Keratinocyte (primary cell): ENCODE measurements around the gene FASLG. TPM values are rescaled to one million over a fixed set of nuclear protein-coding genes. Genes with fewer than 3 reads are reported as not detected.

ENCODE experiments used
- DNase-seq: peaks from one replicate; pipeline ENCODE4 v3.0.0-alpha.2; 2011; ENCODE audit warnings: low read depth, missing footprints, low spot score
- FAIRE-seq: peaks from 2 replicates; lab custom pipeline; 2011; peaks lifted over from hg19 to GRCh38; lab: Jason Lieb, UNC
- H2AFZ ChIP-seq: 2 replicates; pipeline ENCODE4 v1.6.0; 2012; ENCODE audit warnings: low read length, control low read depth, inconsistent platforms; ENCODE audit not compliant: control insufficient read depth
- H3K27ac ChIP-seq: 2 replicates; pipeline ENCODE4 v1.5.1; 2011; ENCODE audit warnings: low read length; ENCODE audit not compliant: control insufficient read depth, insufficient read depth
- H3K27me3 ChIP-seq: 3 replicates; pipeline ENCODE4 v1.6.0; 2011; ENCODE audit warnings: low read length; ENCODE audit not compliant: control insufficient read depth, insufficient read depth; ENCODE audit errors: extremely low read depth
- H3K36me3 ChIP-seq, 2 experiments: 2 replicates in 1 of 2; 3 replicates in 1 of 2; pipeline ENCODE4 v1.5.1; 2011; ENCODE audit warnings: low read length in 2 of 2, mild to moderate bottlenecking in 1 of 2; ENCODE audit not compliant: control insufficient read depth in 2 of 2, insufficient read depth in 2 of 2; ENCODE audit errors: extremely low read depth in 1 of 2
- H3K4me1 ChIP-seq: 3 replicates; pipeline ENCODE4 v1.5.1; 2011; ENCODE audit warnings: low read length; ENCODE audit not compliant: control insufficient read depth, insufficient read depth; ENCODE audit errors: extremely low read depth
- H3K4me2 ChIP-seq: 3 replicates; pipeline ENCODE4 v1.6.0; 2011; ENCODE audit warnings: low read depth, low read length; ENCODE audit not compliant: control insufficient read depth, insufficient read depth; ENCODE audit errors: extremely low read depth
- H3K4me3 ChIP-seq, 3 experiments: fragments of 200-600 bp in 1 of 3; sonication (generic) in 1 of 3; 2 replicates in 2 of 3; 3 replicates in 1 of 3; pipeline ENCODE4 v1.5.1; 2011 to 2016; ENCODE audit warnings: low read length in 3 of 3, mild to moderate bottlenecking in 3 of 3, control low read depth in 2 of 3, inconsistent platforms in 1 of 3, low read depth in 1 of 3, mixed read lengths in 1 of 3, mixed run types in 1 of 3, moderate library complexity in 1 of 3; ENCODE audit not compliant: control insufficient read depth in 2 of 3, insufficient read depth in 2 of 3; ENCODE audit errors: extremely low read depth in 1 of 3
- H3K79me2 ChIP-seq: 2 replicates; pipeline ENCODE4 v1.6.0; 2012; ENCODE audit warnings: low read length; ENCODE audit not compliant: control insufficient read depth, insufficient read depth
- H3K9ac ChIP-seq: 3 replicates; pipeline ENCODE4 v1.6.0; 2011; ENCODE audit warnings: low read length; ENCODE audit not compliant: control insufficient read depth, insufficient read depth; ENCODE audit errors: extremely low read depth
- H3K9me1 ChIP-seq: 3 replicates; pipeline ENCODE4 v1.6.0; 2011; ENCODE audit warnings: low read length; ENCODE audit not compliant: control insufficient read depth, insufficient read depth; ENCODE audit errors: extremely low read depth
- H3K9me3 ChIP-seq: 2 replicates; pipeline ENCODE4 v1.5.1; 2012; ENCODE audit warnings: low read depth, low read length; ENCODE audit not compliant: control insufficient read depth
- H4K20me1 ChIP-seq: 3 replicates; pipeline ENCODE4 v1.6.0; 2011; ENCODE audit warnings: low read length; ENCODE audit not compliant: control insufficient read depth, insufficient read depth; ENCODE audit errors: extremely low read depth
- CTCF ChIP-seq, 3 experiments: IDR thresholded peaks in 1 of 3; conservative IDR thresholded peaks in 1 of 3; optimal IDR thresholded peaks in 1 of 3; 2 replicates in 2 of 3; 3 replicates in 1 of 3; pipeline versions ENCODE3 to v1.5.1; 2011; ENCODE audit warnings: low read length in 3 of 3, mild to moderate bottlenecking in 3 of 3, moderate library complexity in 2 of 3, control low read depth in 1 of 3, inconsistent platforms in 1 of 3; ENCODE audit not compliant: insufficient read depth in 2 of 3; ENCODE audit errors: extremely low read depth in 1 of 3
- EZH2 ChIP-seq: IDR thresholded peaks from one replicate; pipeline ENCODE4 v1.6.1; 2012; ENCODE audit warnings: inconsistent platforms, mild to moderate bottlenecking, low read length, moderate library complexity
- dilution Hi-C: fragments of 300-500 bp; cut with MboI; formaldehyde crosslinking; loops from one replicate; pipeline ENCODE4 v1.7.0; 2020; ENCODE audit warnings: low sequenced_read_pairs; ENCODE audit not compliant: extremely low pct_ligation_motif_present
- polyA plus RNA-seq, 5 experiments: library from polyadenylated mRNA; depleted of rRNA in 3 of 5; stranded (reverse) in 3 of 5; stranded (forward) in 1 of 5; unstranded in 1 of 5; fragments of >200 nt; gene quantifications; 1 replicate in 1 of 5; 2 replicates in 3 of 5; 3 replicates in 1 of 5; pipeline versions ENCODE4 v1.2.1 to v1.2.3, GENCODE V29; 2011 to 2012; ENCODE audit warnings: missing spikeins in 2 of 5, low read depth in 1 of 5, low replicate concordance in 1 of 5

FASLG gene
- polyA plus RNA-seq, 1 donor (not counting 4 experiments of a cell fraction or from before 2014, with no cell fraction given): 0.04 TPM

- H3K27me3 ChIP-seq: no peaks in the 10 kb centered on the region
- dilution Hi-C loops: no loop called here
- H4K20me1 ChIP-seq: no peaks in the 10 kb centered on the region
- TF ChIP-seq EZH2 (no peak), CTCF (optimal IDR thresholded peaks at IDR 0.05 in 1 of 3, IDR thresholded peaks at IDR 0.05 in 1 of 3, conservative IDR thresholded peaks at IDR 0.05 in 1 of 3; ENCODE audit: extremely low read depth in 1 of 3, insufficient read depth in 2 of 3, low read length in 3 of 3) (no peak)
- DNase-seq (no peak), FAIRE-seq (no peak)
- H3K79me2 ChIP-seq: no peaks in the 10 kb centered on the region
- no peak overlapping the region for H3K4me2 ChIP-seq
- no peaks in the 10 kb centered on the region for H3K36me3 ChIP-seq
- H2AFZ ChIP-seq: no peak overlapping the region
- peaks cover 14% of the 10 kb centered on the region for H3K4me1 ChIP-seq
- no peaks in the 10 kb centered on the region for H3K9me1 ChIP-seq
- H3K27ac ChIP-seq: no peak overlapping the region
- H3K4me3 ChIP-seq: no peak overlapping the region
- H3K9ac ChIP-seq: no peak overlapping the region
- no peaks in the 10 kb centered on the region for H3K9me3 ChIP-seq
These were observed 20.3 kb downstream of the FASLG start for GRCh38 chr1:172679000-172679772.

GRCh38 chr1:172680244-172680643 is 21.3 kb downstream of the FASLG start:
- Histone ChIP-seq H3K4me2 (no peak overlapping the region), H3K9me1 (no peaks in the 10 kb centered on the region), H3K9me3 (no peaks in the 10 kb centered on the region), H3K9ac (no peak overlapping the region), H3K4me3 (no peak overlapping the region), H3K27ac (no peak overlapping the region), H3K36me3 (no peaks in the 10 kb centered on the region), H3K79me2 (no peaks in the 10 kb centered on the region), H2AFZ (no peak overlapping the region), H4K20me1 (no peaks in the 10 kb centered on the region), H3K4me1 (peaks cover 10% of the 10 kb centered on the region), H3K27me3 (no peaks in the 10 kb centered on the region)
- TF ChIP-seq CTCF (optimal IDR thresholded peaks at IDR 0.05 in 1 of 3, IDR thresholded peaks at IDR 0.05 in 1 of 3, conservative IDR thresholded peaks at IDR 0.05 in 1 of 3; ENCODE audit: extremely low read depth in 1 of 3, insufficient read depth in 2 of 3, low read length in 3 of 3) (no peak), EZH2 (no peak)
- DNase-seq (no peak), FAIRE-seq (no peak)
- dilution Hi-C loops: no loop called here
